Adrenal gland (tissue), 5 donors: ENCODE results near the gene CCR7.

Experiments
- CTCF ChIP-seq, 6 experiments: fragments of 450-650 bp in 4 of 6; fragments of 200-600 bp in 2 of 6; sonication (generic) in 1 of 6; IDR thresholded peaks; 1 replicate in 5 of 6; 2 replicates in 1 of 6; pipeline versions ENCODE4 v1.5.1 to v1.8.0; 2016 to 2021; ENCODE audit warnings: antibody characterized with exemption in 6 of 6, mild to moderate bottlenecking in 2 of 6, moderate library complexity in 1 of 6
- POLR2A ChIP-seq, 2 donors: fragments of 450-650 bp; IDR thresholded peaks; one replicate each; pipeline ENCODE4 v1.6.1; 2017; ENCODE audit warnings: antibody characterized with exemption in 2 of 2, mild to moderate bottlenecking in 2 of 2, moderate library complexity in 1 of 2
- donor health status: DM: no; HTN: no; CAD: no.

- TF ChIP-seq POLR2A (IDR thresholded peaks at IDR 0.05) (no peak), CTCF (IDR thresholded peaks at IDR 0.05) (no peak)
Observed at GRCh38 chr17:40541873-40542557, 23.3 kb downstream of the CCR7 start.
